ENCODE data around the gene DDX47. TPM values are rescaled to one million over a fixed set of nuclear protein-coding genes. Genes with fewer than 3 reads are reported as not detected.

Gene DDX47
- total and polyA plus RNA-seq, 10 of the 15 experiments (the other 5 are each of a cell fraction or from before 2014, with no cell fraction given), result 84.8 to 266 (median 120) TPM

DNA sequence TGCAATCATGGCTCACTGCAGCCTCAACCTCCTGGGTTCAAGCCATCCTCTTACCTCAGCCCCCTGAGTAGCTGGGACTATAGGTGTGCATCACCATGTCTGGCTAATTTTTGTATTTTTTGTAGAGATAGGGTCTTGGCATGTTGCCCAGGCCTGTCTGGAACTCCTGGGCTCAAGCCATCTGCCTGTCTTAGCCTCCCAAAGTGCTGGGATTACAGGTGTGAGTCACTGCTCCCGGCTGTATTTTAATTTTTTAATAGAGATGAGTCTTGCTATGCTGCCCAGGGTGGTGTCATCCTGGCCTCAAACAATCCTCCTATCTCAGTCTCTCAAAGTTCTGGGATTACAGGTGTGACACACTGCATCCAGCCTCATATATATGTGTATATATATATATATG lies 46.5 kb downstream of the DDX47 start:
- CTCF ChIA-PET, result no interaction called here
- no TSS peak for BruUV-seq (replicated peaks)
- H2AFZ ChIP-seq (ENCODE audit: control insufficient read depth, low read depth, low read length), result no peak overlapping the region
- in situ Hi-C loops (cut with MboI), result no loop called here
- POLR2A ChIA-PET, result no interaction called here
- H3K4me1 ChIP-seq (ENCODE audit: control insufficient read depth, insufficient read depth, low read length), result no peaks in the 10 kb centered on the region
- DNase-seq (ENCODE audit: low read depth, low spot score) (no peak), FAIRE-seq (no peak), ATAC-seq (no peak)
- RAD21 ChIA-PET (ENCODE audit: unreplicated experiment), result no interaction called here
- no peak overlapping the region for H3K9ac ChIP-seq (ENCODE audit: control insufficient read depth, insufficient read depth, low read length)
- H3K27ac ChIP-seq (ENCODE audit: control insufficient read depth, insufficient read depth), result no peak overlapping the region
- H3K27me3 ChIP-seq (replicated peaks in 1 of 2; ENCODE audit: control insufficient read depth in 2 of 2, insufficient read depth in 2 of 2, low read length in 1 of 2), result no peaks in the 10 kb centered on the region
- no peaks in the 10 kb centered on the region for H3K79me2 ChIP-seq (ENCODE audit: control insufficient read depth, insufficient read depth, low read length)
- SMC1A ChIA-PET (ENCODE audit: uncharacterized antibody, unreplicated experiment), result no interaction called here
- no peaks in the 10 kb centered on the region for H3K9me3 ChIP-seq (replicated peaks; ENCODE audit: control insufficient read depth, insufficient read depth, low read length)
- 40% methylated on average over 1 of the region's 1 CpG for WGBS (ENCODE audit: insufficient coverage, insufficient replicate concordance, low lambda C conversion rate, missing lambda C conversion rate)
- TF ChIP-seq ZNF687 (IDR thresholded peaks at IDR 0.05), result no peak
- TF ChIP-seq ZNF274 (IDR thresholded peaks at IDR 0.05; ENCODE audit: insufficient read depth, insufficient read length), result no peak
- no peak for TF ChIP-seq HCFC1 (IDR thresholded peaks at IDR 0.05; ENCODE audit: low read length)
- no peak for TF ChIP-seq MYB (IDR thresholded peaks at IDR 0.05; ENCODE audit: borderline replicate concordance, low read depth, low read length)
- no peak for TF ChIP-seq TCF3 (IDR thresholded peaks at IDR 0.05; ENCODE audit: borderline replicate concordance, insufficient read depth, low read depth, low read length)
- no peak for TF ChIP-seq MYC (IDR thresholded peaks at IDR 0.05; ENCODE audit: insufficient read depth, insufficient read length, insufficient replicate concordance, low read length, severe bottlenecking)
- TF ChIP-seq YY1 (IDR thresholded peaks at IDR 0.05; ENCODE audit: low read depth, low read length), result no peak
- no peak for TF ChIP-seq NKRF (conservative IDR thresholded peaks at IDR 0.05)
- no peak for TF ChIP-seq HDGF (IDR thresholded peaks at IDR 0.05)
- no peak for TF ChIP-seq RB1 (IDR thresholded peaks at IDR 0.05; ENCODE audit: borderline replicate concordance)
- TF ChIP-seq HDAC6 (IDR thresholded peaks at IDR 0.05; ENCODE audit: unreplicated experiment), result no peak
- TF ChIP-seq LARP7 (IDR thresholded peaks at IDR 0.05), result no peak
- intact Hi-C loops (cut with micrococcal nuclease; ENCODE audit: unreplicated experiment), result no loop called here
- H3K4me3 ChIP-seq, result no peak overlapping the region
- no peaks in the 10 kb centered on the region for H4K20me1 ChIP-seq (ENCODE audit: control insufficient read depth, insufficient read depth)
- no peak overlapping the region for H3K4me2 ChIP-seq (ENCODE audit: control insufficient read depth, insufficient read depth)
- H3K36me3 ChIP-seq (ENCODE audit: control insufficient read depth in 2 of 2, insufficient read depth in 2 of 2, low read length in 1 of 2), result no peaks in the 10 kb centered on the region

Data from GM12878 (cell line).